Stimulated activated CD4-positive, alpha-beta T cell treated with anti-CD3 and anti-CD28 coated beads, Interleukin-1b, Interleukin-23, amount 100 ng/mL, for 48 hours (primary cell): ENCODE data around the gene ZNF530.

Experiments used
- DNase-seq: peaks from one replicate; pipeline ENCODE4 v3.0.0-alpha.2; 2020

The ZNF530 gene

GRCh38 chr19:57615346-57615745 lies 15.7 kb downstream of the ZNF530 start:
- DNase-seq, result no peak

GRCh38 chr19:57620673-57621348 lies 21.1 kb downstream of the ZNF530 start:
- no peak for DNase-seq

- DNase-seq, result no peak
These were observed 23.4 kb downstream of the ZNF530 start for GRCh38 chr19:57623091-57623490.

- peak; percentile 86 for DNase-seq
These were observed 33.5 kb downstream of the ZNF530 start, which contains the start of gene ZNF211 for GRCh38 chr19:57632987-57633831. Gene ZNF211 (plus strand): TSS chr19:57633168. CDS start chr19:57633347, 179 bp downstream.

GRCh38 chr19:57633832-57634131 lies 34.1 kb downstream of the ZNF530 start:
- no peak for DNase-seq

- no peak for DNase-seq
These were observed 37.7 kb downstream of the ZNF530 start for GRCh38 chr19:57637379-57637778.

- no peak for DNase-seq
These were observed 42.1 kb downstream of the ZNF530 start for GRCh38 chr19:57641715-57642234.

GRCh38 chr19:57642396-57643046 lies 42.8 kb downstream of the ZNF530 start:
- DNase-seq, result no peak

- no peak for DNase-seq
These were observed 44.0 kb downstream of the ZNF530 start for GRCh38 chr19:57643734-57644133.

- DNase-seq, result no peak
These were observed 48.8 kb downstream of the ZNF530 start for GRCh38 chr19:57648331-57649003.

GRCh38 chr19:57651654-57651996 lies 51.9 kb downstream of the ZNF530 start:
- no peak for DNase-seq

GRCh38 chr19:57653689-57654088 lies 54.0 kb downstream of the ZNF530 start:
- no peak for DNase-seq

- no peak for DNase-seq
These were observed 55.8 kb downstream of the ZNF530 start for GRCh38 chr19:57655443-57655842.

- no peak for DNase-seq
These were observed 56.7 kb downstream of the ZNF530 start for GRCh38 chr19:57656346-57656745.
